NCI-H2107 (cell line): ENCODE data around the gene HABP2.

Source experiments
- DNase-seq: peaks from one replicate; lab custom pipeline; 2025; lab: John Stamatoyannopoulos, UW

Gene HABP2

DNA sequence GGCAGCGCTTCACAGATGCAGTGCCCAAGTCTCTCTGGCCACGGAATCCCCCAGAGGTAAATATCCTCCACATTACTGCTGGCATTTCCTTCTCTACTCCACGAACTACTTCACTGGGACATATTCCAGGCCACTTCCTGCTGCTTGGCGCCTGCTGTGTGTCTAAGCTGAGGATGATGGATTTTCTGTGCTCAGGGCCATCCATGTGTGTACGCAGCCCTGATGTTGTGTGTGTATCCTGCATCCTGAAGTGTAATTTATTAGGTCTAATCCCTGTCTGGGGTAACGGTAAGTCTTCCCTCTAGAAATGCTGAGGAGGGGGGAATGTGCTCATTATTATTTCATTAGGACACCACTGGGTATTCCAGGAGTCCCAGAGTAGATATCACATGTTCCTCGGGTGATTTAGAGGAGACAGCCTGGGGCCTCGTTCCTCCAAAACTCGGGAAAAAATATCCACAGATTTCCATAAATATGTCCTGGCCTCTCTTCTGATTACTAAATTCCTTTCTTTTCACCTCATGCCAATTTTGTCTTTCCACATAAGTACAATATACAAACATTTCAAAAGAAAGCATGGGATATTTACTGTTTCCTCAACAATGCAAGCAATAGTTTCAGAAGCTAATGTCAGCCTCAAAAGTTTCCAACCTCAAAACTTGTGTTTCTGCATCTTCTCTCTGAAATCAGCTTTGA is 25.5 kb upstream of the HABP2 start:
- DNase-seq: no peak

DNA sequence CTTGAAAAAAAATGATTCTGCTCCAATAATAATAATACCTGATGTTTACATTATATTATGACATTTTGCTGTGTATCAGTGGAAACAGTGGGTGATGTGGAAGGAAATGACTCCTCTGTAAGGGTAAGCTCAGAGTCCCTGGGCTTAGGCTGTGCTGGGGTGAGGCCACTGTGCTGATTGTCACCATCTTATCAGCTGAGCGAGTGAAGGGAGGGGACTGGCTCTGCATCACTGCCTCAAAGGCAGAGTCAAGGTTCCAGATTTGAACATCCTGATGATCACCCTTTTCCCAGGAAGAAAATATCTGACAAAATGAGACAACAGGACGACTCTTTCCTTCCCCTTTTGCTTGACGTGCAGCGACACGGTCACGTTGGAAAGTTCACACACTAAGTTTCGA is 24.0 kb upstream of the HABP2 start:
- DNase-seq: no peak

DNA sequence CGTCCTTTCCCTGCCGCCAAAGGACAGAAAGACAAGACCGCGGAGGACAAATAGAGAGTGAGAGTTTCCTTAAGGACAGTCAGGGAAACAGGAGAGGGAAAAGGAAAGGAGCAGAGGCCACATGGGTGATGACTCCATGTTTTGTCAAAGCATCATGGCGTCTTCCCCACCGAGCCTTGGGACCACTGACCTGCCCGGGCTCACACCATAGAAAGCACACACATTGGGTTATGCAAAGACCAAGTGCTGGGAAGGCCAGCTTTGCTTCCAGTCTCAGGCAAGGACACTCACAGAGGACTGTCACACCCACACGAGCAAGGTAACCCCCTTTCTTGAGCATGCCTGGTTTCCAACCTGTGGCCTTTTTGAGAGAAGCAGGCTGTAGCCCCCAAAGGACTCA is 23.3 kb upstream of the HABP2 start:
- DNase-seq: no peak

DNA sequence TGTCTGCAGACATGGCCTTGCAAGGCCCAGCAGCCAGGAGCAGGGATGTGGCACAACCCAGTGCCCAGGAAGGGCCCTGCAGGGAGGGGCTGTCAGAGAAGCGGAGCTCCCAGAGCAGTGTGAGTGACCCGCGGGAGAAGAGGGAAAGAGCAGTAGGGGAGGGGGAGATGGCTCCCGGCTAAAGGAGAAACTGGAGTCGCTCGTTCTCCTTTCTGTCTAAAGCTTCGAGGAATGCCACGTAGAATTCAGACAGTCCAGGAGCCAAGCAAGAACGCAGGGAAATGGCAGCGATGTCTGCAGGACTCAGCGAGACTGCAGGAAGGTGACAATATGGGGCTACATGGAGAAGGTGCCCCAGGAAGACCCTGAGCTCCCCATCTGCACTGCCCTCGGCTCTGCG is 22.4 kb upstream of the HABP2 start:
- no peak for DNase-seq

DNA sequence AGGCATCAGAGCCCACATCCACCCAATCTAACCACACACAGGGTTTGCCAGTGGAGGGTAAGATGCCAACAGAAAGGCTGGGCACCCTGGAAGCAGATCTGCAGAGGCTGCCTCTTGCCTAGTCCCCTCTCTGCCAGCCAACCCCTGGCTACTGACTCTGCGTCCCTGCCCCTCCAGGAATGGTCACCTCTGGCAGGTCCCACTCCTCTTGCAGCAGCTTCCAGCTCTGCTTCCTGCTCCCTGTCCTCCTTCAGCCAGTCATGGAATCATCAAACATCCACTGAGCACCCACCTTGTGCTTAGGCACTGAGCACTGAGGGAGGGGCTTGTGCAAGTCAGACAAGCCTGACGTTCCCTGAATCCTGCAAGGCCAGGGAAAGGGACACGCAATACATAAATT is 20.1 kb upstream of the HABP2 start:
- no peak for DNase-seq

DNA sequence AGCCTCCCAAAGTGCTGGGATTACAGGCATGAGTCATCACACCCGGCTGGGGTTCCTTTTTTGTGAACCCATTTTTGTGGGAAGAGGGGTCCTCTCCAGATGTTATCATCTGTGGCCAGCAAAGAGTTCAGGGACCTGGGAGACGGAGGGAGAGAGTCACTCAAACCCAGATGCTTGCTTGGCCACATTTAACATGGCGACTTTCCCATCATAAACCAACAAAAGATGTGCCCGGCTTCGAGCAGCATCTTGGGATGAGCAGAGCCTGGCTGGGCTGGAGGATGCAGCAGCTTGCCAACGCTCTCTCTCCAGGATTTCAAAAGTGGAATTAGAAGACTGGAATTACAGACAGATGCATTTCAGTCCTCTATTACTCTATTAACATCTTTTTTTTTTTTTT is 19.1 kb upstream of the HABP2 start:
- no peak for DNase-seq

DNA sequence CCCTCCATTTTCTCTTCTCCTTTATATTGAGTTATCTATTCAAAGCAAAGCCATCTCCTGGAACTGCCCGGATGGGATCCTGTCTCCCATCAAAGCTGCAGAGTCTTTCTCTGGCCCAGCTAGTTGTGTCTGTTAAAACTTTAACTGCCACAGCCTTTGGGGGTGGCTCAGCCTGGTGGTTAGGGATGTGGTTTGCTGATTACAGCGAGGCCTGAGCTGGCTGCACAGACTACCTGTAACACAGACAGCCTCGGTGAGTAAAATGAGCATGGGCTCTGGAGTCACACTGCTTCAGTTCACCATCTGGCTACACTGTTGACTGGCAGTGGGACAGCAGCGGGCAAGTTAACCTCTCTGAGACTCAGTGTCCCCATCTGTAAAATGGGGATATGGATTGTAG is 18.4 kb upstream of the HABP2 start:
- no peak for DNase-seq

DNA sequence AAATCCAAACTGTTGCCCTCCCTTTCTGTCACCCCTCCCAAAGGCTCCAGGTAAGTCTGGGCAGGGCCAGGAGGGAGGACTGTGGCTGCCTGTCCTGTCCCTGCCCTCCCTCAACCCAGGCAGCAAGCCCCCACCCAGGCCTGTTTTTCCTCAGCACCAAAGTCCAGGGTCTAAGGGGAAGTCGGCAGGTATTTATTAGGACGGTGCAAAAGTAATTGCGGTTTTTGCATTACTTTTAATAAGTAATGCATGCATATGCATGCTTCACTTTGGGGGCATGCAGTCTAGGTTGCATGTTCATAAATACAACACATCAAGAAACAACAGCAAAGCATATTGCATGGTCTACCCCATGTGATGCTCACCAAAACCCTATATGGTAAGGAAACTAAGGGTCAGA is 15.2 kb upstream of the HABP2 start:
- no peak for DNase-seq

DNA sequence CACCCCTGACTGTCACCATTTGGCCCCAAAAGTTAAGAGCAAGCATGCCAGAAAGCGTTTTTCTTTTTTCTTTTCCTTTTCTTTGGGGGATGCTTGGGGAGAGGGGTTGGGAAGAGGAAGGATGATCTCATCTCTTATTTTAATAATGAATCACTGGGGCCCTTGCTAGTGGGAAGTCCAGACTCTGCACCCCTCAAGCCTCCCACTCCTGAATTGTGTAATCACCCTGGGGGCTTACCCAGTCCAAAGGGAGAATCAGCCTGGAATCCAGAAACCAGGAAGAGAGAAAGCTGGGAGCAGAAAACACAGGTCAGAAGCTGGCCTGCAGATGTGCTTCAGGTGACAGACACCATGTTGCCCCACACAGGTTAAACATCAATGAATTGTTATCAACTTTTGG is 14.7 kb upstream of the HABP2 start:
- DNase-seq: no peak

DNA sequence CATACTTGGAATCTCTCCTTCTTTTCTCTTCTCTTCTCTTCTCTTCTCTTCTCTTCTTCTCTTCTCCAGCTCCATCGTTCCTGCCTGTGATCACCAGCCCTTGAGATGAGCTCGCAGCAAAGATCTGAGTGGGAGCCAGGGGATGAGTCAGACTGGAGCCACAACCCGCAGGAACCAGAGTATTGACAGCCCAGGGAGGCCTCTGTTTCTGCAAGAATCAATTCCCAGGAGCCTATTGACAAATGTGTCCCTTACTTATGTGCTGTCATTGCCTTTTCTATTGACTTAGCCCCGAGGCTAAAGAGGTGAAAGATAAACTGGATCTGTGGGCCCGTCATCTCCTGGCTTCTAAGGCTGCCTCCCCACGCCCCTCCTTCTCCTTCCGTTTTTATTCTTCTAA is 13.1 kb upstream of the HABP2 start:
- DNase-seq: no peak

DNA sequence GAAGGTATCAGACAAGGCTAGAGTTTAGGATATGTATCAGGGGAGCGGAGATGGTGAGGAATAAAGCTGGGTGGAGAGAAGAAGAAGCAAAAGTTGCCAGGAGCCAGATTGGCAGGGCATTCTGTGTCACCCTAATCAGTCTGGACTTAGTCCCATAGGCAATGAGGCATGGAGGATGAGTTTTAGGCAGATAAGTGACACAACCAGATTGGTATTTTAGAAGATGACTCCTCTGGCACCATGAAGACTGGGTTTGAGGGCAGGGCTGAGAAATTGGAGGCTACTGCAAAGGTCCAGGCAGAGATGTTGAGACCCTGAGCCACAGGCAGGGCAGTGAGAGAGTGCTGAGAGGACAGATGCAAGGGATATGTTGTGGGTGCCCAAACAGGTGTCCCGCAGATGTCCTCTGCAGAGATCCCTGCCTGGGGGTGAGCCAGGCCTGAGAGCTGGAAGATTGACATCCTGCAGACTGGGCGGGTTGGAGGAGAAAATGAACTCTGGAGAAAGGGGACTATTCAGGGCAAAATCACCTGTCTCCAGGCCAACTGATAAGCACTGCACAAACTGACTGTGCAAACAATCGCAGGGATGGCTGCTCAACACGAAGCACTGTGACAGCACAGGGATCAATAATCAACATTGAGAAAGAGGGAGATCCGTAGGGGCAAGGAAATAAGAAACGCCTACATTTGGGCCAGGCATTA is 11.9 kb upstream of the HABP2 start:
- no peak for DNase-seq

DNA sequence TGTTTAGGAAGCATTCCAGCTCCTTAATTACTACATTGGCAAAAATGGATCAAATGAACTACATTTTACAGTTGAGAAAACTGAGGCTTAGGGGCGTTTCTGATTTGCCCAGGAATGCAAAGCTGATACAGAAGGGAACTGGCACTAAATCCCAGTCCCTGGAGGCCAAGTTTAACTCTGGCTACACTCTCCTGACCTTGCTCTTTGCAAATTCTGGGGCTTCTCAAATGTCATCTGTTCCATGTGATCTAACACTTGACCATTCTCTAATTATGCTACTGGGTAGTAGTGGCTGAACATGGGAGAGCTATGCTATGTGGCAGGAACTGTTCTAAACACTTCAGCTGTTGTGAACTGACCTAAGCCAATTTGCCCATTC is 11.3 kb upstream of the HABP2 start:
- DNase-seq: no peak

DNA sequence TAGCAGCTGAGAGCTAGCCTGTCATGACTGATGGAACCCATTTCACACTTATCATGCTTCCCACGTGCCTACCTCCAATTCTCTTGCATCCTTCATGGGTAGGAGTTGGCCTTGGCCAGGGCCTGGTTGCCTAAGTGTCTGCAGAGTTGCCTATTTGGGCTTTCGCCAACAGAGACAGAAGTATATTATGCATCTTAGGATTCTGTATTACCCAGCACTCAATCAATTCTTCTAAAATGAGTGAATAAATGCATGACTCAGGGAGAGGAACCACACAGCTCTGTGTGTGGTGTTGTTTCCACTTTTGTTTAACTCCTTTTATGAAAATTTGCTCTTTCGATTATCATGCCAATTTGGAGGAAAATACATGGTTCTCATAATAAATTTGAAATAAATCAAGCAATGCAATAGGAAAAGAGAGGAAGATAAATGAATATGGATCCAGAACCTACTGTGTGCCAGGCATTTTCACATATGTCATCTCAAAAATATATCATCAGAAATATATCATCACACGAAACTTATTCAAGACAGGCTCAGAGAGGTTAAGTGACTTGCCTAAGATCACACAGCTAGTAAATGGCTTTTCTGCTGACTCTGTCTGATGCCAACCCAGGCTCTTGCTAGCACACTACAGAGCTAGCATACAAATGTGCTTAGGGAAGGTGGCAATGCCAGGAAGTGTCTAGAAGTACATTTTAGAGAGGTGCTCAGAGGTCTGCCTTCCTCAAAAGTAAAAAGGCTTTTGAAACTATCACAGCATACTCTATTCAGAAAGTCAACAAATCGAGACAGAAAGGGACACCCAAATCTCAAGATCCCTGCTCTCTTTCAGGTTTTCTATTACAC is 9.5 kb upstream of the HABP2 start:
- no peak for DNase-seq

DNA sequence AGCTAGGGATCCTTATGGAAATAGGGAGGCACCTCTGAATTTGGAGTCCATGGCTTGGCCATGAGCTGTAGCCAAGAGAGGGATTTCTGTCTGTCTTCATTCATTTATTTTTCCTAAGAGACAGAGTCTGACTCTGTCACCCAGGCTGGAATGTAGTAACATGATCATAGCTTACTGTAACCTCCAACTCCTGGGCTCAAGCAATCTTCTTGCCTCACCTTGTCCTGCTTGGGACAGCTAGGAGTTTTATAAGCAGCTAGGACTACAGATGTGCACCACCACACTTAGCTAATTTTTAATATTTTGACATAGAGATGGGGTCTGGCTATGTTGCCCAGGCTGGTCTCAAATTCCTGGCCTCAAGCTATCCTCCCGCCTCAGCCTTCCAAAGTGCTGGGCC is 8.5 kb upstream of the HABP2 start:
- DNase-seq: no peak

DNA sequence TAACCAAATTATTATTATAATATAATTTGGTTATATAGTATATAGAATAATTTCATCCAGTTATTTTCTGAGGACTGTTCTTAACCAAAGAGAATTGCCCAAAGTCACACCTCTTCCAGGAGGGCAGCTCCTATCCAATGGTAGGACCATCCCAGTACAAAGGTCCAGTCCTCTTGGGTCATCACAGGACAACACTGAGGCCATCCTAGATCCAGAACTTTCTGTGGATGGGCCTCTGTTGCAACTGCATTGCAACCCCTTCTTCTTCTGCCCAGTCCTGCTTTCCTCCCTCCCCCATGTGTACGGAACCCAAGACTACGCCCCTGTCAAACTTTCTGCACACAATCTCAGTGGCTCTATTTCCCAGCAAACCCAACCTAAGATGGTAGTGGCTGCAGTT is 5.4 kb upstream of the HABP2 start:
- DNase-seq: no peak

DNA sequence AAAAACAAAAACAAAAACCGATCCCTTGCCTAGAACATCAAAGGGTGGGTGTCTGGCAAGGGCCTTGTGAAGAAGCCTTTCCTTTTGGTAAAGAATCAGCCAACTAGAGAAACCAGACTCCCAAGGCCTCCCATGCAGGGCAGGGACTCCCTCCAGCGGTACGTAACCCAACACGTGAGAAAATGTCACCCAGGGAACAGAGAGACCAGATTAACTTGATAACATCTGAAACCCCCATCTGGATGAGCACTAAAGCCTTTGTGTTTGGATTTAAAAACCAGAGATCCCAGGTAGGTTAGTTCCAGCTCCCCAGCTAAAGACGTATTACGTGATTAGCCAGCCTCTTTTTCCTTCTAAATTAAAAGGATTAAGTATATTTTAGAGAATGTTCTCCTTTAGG is 3.0 kb upstream of the HABP2 start:
- no peak for DNase-seq

DNA sequence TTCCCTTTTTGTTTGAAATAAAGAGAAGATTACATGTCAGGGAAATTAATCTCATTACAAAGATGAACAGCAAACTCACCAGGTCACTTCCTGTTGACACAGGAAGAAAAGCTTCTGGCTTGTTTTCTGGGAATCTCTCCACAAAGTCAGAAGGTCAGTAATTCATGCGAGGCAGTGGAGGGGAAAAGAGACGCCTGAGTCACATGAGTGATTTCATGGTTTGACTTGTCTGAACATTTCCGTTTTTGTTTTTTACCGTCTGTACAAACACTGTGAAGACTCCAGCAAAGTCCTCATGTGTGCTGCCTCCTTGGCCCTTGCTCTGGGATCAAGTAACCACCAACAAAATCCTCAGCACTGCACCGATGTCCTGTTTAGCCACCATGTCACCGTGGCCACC is 2.5 kb upstream of the HABP2 start:
- DNase-seq: no peak

DNA sequence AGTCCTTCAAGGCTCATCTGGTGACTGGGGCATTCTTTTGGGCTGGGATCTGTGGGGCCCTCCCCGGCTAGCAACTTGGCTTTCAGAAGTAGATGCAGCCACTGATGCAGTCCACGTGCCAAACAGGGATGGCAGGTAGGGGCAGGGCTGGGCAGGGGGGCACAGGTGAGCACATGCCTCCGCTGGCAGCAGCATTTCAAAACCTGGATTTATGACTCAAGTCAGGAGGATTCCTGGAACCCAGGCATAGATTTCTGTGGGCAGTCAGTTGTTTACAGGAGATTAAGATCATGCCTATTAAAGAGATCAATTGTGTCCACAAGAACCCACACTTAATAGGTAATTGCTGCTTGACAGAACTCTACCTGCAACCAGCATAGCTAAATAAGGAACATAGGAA is 839 bp upstream of the HABP2 start:
- DNase-seq: no peak

DNA sequence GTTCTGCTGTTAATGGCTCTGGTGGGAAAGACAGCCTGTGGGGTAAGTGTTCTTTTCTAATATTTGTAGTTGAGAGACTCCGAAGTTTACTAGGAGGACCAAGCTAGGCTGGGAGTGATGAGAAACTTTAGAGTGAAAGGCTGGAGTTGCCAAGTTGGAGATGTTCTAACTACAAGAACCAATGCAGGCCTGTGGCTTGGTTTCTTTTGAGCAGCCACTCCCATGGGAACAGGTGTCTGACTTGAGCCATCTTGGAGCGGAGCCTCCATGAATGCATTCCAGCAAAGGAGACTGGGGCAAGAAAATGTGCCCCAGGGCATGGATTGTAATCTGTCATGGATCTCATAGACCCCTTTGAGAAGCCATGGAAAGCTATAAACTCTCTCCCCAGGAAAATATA is 296 bp downstream of the HABP2 start:
- no peak for DNase-seq

DNA sequence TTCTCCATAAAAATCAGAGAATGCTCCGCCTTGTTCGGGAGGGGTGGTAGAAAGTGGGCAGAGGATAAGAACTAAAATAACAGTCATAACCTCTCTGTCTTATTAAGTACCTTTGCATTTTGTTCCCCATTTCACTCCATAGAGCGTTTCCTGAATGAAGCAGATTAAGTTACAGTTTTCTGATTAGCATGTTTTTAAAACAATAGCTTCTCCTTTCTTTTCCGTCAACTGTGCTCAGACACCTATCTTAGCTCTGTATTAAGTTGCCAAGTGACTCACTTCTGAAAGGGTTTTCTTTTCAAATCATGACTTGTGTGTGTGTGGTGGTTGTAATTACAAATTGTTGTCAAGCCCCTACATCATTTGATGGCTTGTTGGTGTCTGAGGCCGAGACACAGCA is 1.4 kb downstream of the HABP2 start:
- no peak for DNase-seq

DNA sequence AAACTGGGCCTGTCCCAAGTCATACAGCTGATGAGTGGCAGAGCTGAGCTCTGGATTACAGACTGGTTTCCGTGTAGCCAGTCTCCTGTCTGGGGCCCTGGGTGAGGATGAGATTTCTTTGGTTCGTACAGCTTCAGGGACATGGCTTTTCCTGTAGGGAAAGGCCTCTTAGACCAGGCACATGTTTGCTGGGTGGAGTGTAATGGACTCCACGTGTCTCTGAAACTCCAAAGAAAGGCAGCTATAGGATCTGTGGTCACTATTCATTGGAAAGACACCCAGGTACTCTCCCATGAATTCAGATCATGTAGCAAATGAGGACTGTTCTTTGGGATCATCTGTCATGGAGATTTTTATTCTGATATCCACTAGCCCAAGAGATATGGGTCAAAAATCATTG is 2.4 kb downstream of the HABP2 start:
- no peak for DNase-seq

DNA sequence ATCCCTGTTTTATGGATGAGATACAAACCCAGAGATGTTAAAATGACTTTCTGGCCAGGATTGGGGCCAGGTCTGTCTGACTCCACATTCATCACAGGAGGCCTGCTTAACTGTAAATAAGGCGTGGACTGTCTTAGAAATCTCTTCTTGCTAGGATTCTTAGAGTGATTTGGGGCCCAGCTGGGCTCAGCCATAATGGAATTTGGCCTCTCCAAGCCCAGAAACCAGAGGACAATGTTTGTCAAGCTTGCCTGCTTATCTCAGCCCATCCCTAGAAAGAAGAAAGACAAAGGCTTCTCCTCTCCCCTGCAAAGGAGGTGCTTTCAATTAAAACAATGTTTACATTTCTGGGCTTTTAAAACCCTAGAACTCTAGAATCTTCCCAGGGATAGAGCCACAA is 2.9 kb downstream of the HABP2 start:
- no peak for DNase-seq

DNA sequence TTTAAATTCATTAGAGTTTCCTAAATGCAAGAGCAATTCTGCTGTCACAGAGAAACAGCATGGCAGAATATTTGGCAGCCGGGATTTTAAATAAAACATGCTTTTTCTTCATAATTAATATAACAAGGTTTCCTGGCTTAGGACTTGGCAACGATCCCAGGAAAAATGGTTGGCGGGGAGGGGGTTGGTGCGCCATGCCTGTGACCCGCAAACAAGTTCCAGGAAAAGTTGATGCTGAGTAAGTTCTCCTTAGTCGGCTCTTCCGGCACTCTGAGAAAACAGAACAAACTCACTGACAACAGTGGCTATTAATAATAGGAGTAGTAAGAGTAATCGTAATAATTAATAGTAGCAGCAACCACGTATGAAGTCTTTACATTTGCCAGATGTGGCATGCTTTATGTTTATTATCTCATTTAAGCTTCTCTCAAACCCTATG is 4.6 kb downstream of the HABP2 start:
- no peak for DNase-seq
